Mucosa of descending colon (tissue), 3 donors: ENCODE data around the gene SLIT3. TPM values are rescaled to one million over a fixed set of nuclear protein-coding genes. Genes with fewer than 3 reads are reported as not detected.

Source experiments
- ATAC-seq: fragments of 200-7000 bp; cut with Tn5 transposase; one replicate; pipeline ENCODE4 v1.9.1; 2020; ENCODE audit warnings: mild to moderate bottlenecking, moderate library complexity
- DNase-seq, 3 donors: peaks; one replicate each; pipeline ENCODE4 v3.0.0-alpha.2; 2020
- H3K36me3 ChIP-seq: fragments of 200-600 bp; one replicate; pipeline ENCODE4 v1.8.0; 2021; ENCODE audit warnings: low read depth, mild to moderate bottlenecking
- H3K4me1 ChIP-seq: fragments of 200-600 bp; one replicate; pipeline ENCODE4 v1.8.0; 2021; ENCODE audit warnings: low read depth, mild to moderate bottlenecking
- H3K4me3 ChIP-seq: fragments of 200-600 bp; one replicate; pipeline ENCODE4 v1.8.0; 2021; ENCODE audit warnings: mild to moderate bottlenecking
- H3K9me3 ChIP-seq: fragments of 200-600 bp; one replicate; pipeline ENCODE4 v1.8.0; 2021; ENCODE audit warnings: mild to moderate bottlenecking
- CTCF ChIP-seq: fragments of 200-600 bp; IDR thresholded peaks from one replicate; pipeline ENCODE4 v1.8.0; 2022; ENCODE audit warnings: antibody characterized with exemption, mild to moderate bottlenecking
- intact Hi-C, 2 donors: fragments of 100-400 bp; cut with DNase I in 1 of 2; cut with micrococcal nuclease in 1 of 2; formaldehyde crosslinking; loops; one replicate each; pipeline versions ENCODE4 v1.11.0 to v1.11.1; 2022; cut with DNase I, micrococcal nuclease
- total RNA-seq, 3 donors: library from RNA; stranded (reverse); fragmentation: NEBNext Ultra II Directional in 2 of 3; extraction: Animal tissue kit (Norgen Biotek cat#: 25700) in 2 of 3; gene quantifications; one replicate each; pipeline versions ENCODE4 v1.2.1 to v1.2.4, GENCODE V29; 2021 to 2023
- donor health status: DM: no; HTN: no; CAD: no; lungs with moderate emphysema.
- donor health status: DM: no; HTN: no; CAD: no.
- donor health status: DM: no; HTN: yes; CAD: no.

SLIT3 gene
- total RNA-seq, 3 donors from 2014 or later, result 4.2 to 25.5 (median 16.1) TPM

- no peak for TF ChIP-seq CTCF
- H3K9me3 ChIP-seq, result no peaks in the 10 kb centered on the region
Measured at GRCh38 chr5:168847511-168848073, 453.3 kb downstream of the SLIT3 start.

GRCh38 chr5:168844922-168845296, 456.0 kb downstream of the SLIT3 start:
- Histone ChIP-seq H3K4me3 (no peak overlapping the region), H3K9me3 (no peaks in the 10 kb centered on the region), H3K4me1 (no peaks in the 10 kb centered on the region), H3K36me3 (no peaks in the 10 kb centered on the region)
- intact Hi-C loops, result no loop called here
- ATAC-seq (no peak), DNase-seq (no peak)
- no peak for TF ChIP-seq CTCF

More at GRCh38 chr5:168847511-168848073, 453.3 kb downstream of the SLIT3 start:
- no peaks in the 10 kb centered on the region for H3K4me1 ChIP-seq
- H3K4me3 ChIP-seq, result no peak overlapping the region
- intact Hi-C loops, result no loop called here
- DNase-seq (no peak), ATAC-seq (no peak)
- H3K36me3 ChIP-seq, result no peaks in the 10 kb centered on the region

DNA sequence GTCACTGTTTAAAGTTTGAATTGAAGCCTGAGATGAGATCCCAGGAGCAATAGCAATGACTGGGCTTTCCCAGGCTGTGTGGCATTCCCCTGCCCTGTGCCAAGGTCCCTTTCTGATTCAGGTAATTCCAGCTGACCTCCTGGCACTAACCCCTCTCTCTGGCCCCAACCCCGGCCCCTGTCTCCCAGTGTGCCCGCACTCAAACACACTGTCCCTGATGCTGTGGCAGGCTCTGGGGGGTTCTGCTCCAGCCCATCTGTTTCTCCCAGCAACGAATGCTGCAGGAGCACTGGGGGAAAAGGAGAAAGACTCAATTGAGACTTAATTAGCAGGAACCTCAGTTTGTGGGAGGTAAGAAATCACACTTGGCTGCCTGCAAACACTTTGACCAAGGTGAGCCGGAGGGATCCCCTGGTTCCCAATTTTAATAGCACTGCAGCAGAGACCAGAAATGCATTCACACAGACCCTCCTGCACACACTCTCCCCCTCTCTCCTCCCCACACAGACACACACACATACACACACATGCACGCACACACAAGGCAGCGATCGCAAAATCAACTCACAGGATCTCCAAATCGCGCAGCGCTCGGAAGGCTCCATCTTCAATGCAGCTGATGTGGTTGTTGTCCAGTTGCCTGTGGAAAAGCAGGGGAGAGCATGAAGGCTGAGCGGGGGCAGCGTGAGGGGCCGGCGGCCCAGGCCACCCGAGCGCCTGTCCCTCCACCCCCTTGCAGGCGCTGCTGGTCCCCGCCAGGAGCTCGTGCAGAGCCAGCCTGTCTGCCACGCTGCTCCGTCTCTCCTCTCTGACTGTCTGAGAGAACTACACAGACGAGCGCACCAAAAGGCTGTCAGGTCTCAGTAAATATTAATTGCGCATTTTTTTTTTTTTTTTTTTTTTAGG, 456.7 kb downstream of the SLIT3 start:
- intact Hi-C loops, result no loop called here
- no peak for DNase-seq
- no peaks in the 10 kb centered on the region for H3K9me3 ChIP-seq
- H3K4me3 ChIP-seq, result no peak overlapping the region
- ATAC-seq, result no peak
- no peaks in the 10 kb centered on the region for H3K36me3 ChIP-seq
- no peaks in the 10 kb centered on the region for H3K4me1 ChIP-seq
- TF ChIP-seq CTCF, result no peak

GRCh38 chr5:168843277-168844015, 457.5 kb downstream of the SLIT3 start:
- intact Hi-C loops, result no loop called here
- ATAC-seq, result no peak
- no peak overlapping the region for H3K4me3 ChIP-seq
- no peak for DNase-seq
- H3K4me1 ChIP-seq, result no peaks in the 10 kb centered on the region
- no peaks in the 10 kb centered on the region for H3K36me3 ChIP-seq
- no peaks in the 10 kb centered on the region for H3K9me3 ChIP-seq
- TF ChIP-seq CTCF, result no peak

- no peak for TF ChIP-seq CTCF
- DNase-seq, result no peak
- H3K4me3 ChIP-seq, result no peak overlapping the region
- H3K4me1 ChIP-seq, result no peaks in the 10 kb centered on the region
- no peaks in the 10 kb centered on the region for H3K36me3 ChIP-seq
- no peak for ATAC-seq
- intact Hi-C loops, result no loop called here
- no peaks in the 10 kb centered on the region for H3K9me3 ChIP-seq
Measured at GRCh38 chr5:168842571-168843205, 458.3 kb downstream of the SLIT3 start.
